HEK293 (cell line): ENCODE data around the gene ARHGAP21.

ENCODE experiments used
- CTCF ChIA-PET: fragments of 350-600 bp; formaldehyde crosslinking; extraction: SDS; loops from one replicate; lab custom pipeline; 2021; ENCODE audit warnings: antibody characterized with exemption; lab: Yijun Ruan, JAX
- POLR2A ChIA-PET: fragments of 300-600 bp; formaldehyde crosslinking; extraction: SDS; loops from one replicate; lab custom pipeline; 2020; ENCODE audit warnings: antibody characterized with exemption, inconsistent platforms; lab: Yijun Ruan, JAX
- H3K27ac ChIP-seq: fragments of 200-500 bp; sonication (Bioruptor generic); 2 replicates; pipeline ENCODE4 v1.5.1; 2014; ENCODE audit warnings: low read depth, low read length, control low read depth, inconsistent platforms; ENCODE audit errors: extremely low read depth
- H3K36me3 ChIP-seq, 2 experiments: fragments of 200-500 bp in 1 of 2; sonication (Bioruptor generic) in 1 of 2; 1 replicate in 1 of 2; 2 replicates in 1 of 2; pipeline ENCODE4 v1.5.1; 2014 to 2017; ENCODE audit warnings: inconsistent platforms in 2 of 2, low read length in 2 of 2; ENCODE audit not compliant: control insufficient read depth in 2 of 2, insufficient read depth in 1 of 2
- H3K4me1 ChIP-seq: fragments of 200-500 bp; sonication (Bioruptor generic); 2 replicates; pipeline ENCODE4 v1.5.1; 2014; ENCODE audit warnings: mild to moderate bottlenecking, low read length, inconsistent platforms; ENCODE audit not compliant: control insufficient read depth, insufficient read depth
- H3K4me3 ChIP-seq: 2 replicates; pipeline ENCODE4 v1.5.1; 2011; ENCODE audit warnings: low read depth, mild to moderate bottlenecking, control low read depth, low read length, moderate library complexity
- H3K9me3 ChIP-seq: fragments of 200-500 bp; sonication (Bioruptor generic); 2 replicates; pipeline ENCODE4 v1.5.1; 2014; ENCODE audit warnings: low read depth, low read length, inconsistent platforms; ENCODE audit not compliant: control insufficient read depth, insufficient read depth
- GLI2 ChIP-seq: fragments of 450-650 bp; formaldehyde crosslinking; IDR thresholded peaks from 2 replicates; pipeline ENCODE4; 2017; ENCODE audit warnings: missing biosample characterization, missing genetic modification characterization, low read depth, borderline replicate concordance
- GLIS2 ChIP-seq: fragments of 450-650 bp; formaldehyde crosslinking; IDR thresholded peaks from 2 replicates; pipeline ENCODE4 v1.5.1; 2016; ENCODE audit warnings: missing biosample characterization, missing genetic modification characterization
- KLF1 ChIP-seq: fragments of 450-650 bp; formaldehyde crosslinking; IDR thresholded peaks from 2 replicates; pipeline ENCODE4 v1.5.1; 2016; ENCODE audit warnings: missing biosample characterization, missing genetic modification characterization
- KLF10 ChIP-seq: fragments of 450-650 bp; IDR thresholded peaks from 2 replicates; pipeline ENCODE4 v1.5.1; 2018; ENCODE audit warnings: missing biosample characterization, mild to moderate bottlenecking, missing genetic modification characterization
- KLF16 ChIP-seq: fragments of 450-650 bp; formaldehyde crosslinking; IDR thresholded peaks from 2 replicates; pipeline ENCODE4 v1.5.1; 2017; ENCODE audit warnings: missing biosample characterization, missing genetic modification characterization
- KLF8 ChIP-seq: fragments of 450-650 bp; formaldehyde crosslinking; IDR thresholded peaks from 2 replicates; pipeline ENCODE4 v1.5.1; 2016; ENCODE audit warnings: missing biosample characterization, missing genetic modification characterization
- OSR2 ChIP-seq: fragments of 450-650 bp; formaldehyde crosslinking; IDR thresholded peaks from 2 replicates; pipeline ENCODE4 v1.5.1; 2016; ENCODE audit warnings: missing biosample characterization, missing genetic modification characterization
- PATZ1 ChIP-seq: fragments of 450-650 bp; formaldehyde crosslinking; IDR thresholded peaks from 2 replicates; pipeline ENCODE4 v1.5.1; 2016; ENCODE audit warnings: missing biosample characterization, missing genetic modification characterization
- SP2 ChIP-seq: fragments of 450-650 bp; formaldehyde crosslinking; IDR thresholded peaks from 2 replicates; pipeline ENCODE4 v1.5.1; 2016; ENCODE audit warnings: missing biosample characterization, missing genetic modification characterization
- SP3 ChIP-seq: fragments of 450-650 bp; formaldehyde crosslinking; IDR thresholded peaks from 2 replicates; pipeline ENCODE4 v1.5.1; 2016; ENCODE audit warnings: missing biosample characterization, missing genetic modification characterization
- ZBTB26 ChIP-seq: fragments of 450-650 bp; formaldehyde crosslinking; optimal IDR thresholded peaks from 2 replicates; pipeline ENCODE3; 2016; ENCODE audit warnings: missing biosample characterization, mild to moderate bottlenecking, missing genetic modification characterization
- ZBTB6 ChIP-seq: fragments of 450-650 bp; formaldehyde crosslinking; IDR thresholded peaks from 2 replicates; pipeline ENCODE4 v1.5.1; 2017; ENCODE audit warnings: missing biosample characterization, missing genetic modification characterization
- ZNF214 ChIP-seq: fragments of 450-650 bp; formaldehyde crosslinking; IDR thresholded peaks from 2 replicates; pipeline ENCODE4 v1.5.1; 2017; ENCODE audit warnings: missing biosample characterization, mild to moderate bottlenecking, missing genetic modification characterization, borderline replicate concordance
- ZNF335 ChIP-seq: fragments of 450-650 bp; formaldehyde crosslinking; conservative IDR thresholded peaks from 2 replicates; pipeline ENCODE4 v1.5.1; 2016; ENCODE audit warnings: missing biosample characterization, missing genetic modification characterization
- ZNF341 ChIP-seq: fragments of 450-650 bp; formaldehyde crosslinking; IDR thresholded peaks from 2 replicates; pipeline ENCODE4; 2016; ENCODE audit warnings: low read depth, missing biosample characterization, missing genetic modification characterization
- ZNF398 ChIP-seq: fragments of 450-650 bp; formaldehyde crosslinking; IDR thresholded peaks from 2 replicates; pipeline ENCODE4 v1.5.1; 2017; ENCODE audit warnings: missing biosample characterization, missing genetic modification characterization
- ZNF513 ChIP-seq: fragments of 450-650 bp; IDR thresholded peaks from 2 replicates; pipeline ENCODE4 v1.5.1; 2018; ENCODE audit warnings: missing biosample characterization, missing genetic modification characterization
- ZNF561 ChIP-seq: fragments of 450-650 bp; IDR thresholded peaks from 2 replicates; pipeline ENCODE4 v1.5.1; 2018; ENCODE audit warnings: missing biosample characterization, missing genetic modification characterization, borderline replicate concordance
- ZNF660 ChIP-seq: fragments of 450-650 bp; IDR thresholded peaks from 2 replicates; pipeline ENCODE4 v1.5.1; 2018; ENCODE audit warnings: missing biosample characterization, mild to moderate bottlenecking, missing genetic modification characterization
- ZSCAN23 ChIP-seq: fragments of 450-650 bp; formaldehyde crosslinking; IDR thresholded peaks from 2 replicates; pipeline ENCODE4 v1.5.1; 2016; ENCODE audit warnings: missing biosample characterization, missing genetic modification characterization

ARHGAP21 gene

GRCh38 chr10:24722676-24723385 lies 856 bp downstream of the ARHGAP21 start:
- peaks cover 4% of the 10 kb centered on the region for H3K4me1 ChIP-seq
- H3K36me3 ChIP-seq = peaks cover 0 to 12% of the 10 kb centered on the region in 2 experiments; a peak in 1 of 3 replicates
- peak overlapping the region; percentile 78 for H3K4me3 ChIP-seq
- H3K27ac ChIP-seq = peak overlapping the region; percentile 95
- CTCF ChIA-PET = interaction anchor here (0.6 to 1.4 kb wide), 6 partner anchors 10 to 359 kb away, joined by 3 to 6 read pairs (median 4); no protein-coding TSS in a partner anchor
- no peaks in the 10 kb centered on the region for H3K9me3 ChIP-seq
- TF ChIP-seq ZNF513 (tag by site-specific recombination) (no peak), OSR2 (tag by site-specific recombination) (no peak), ZNF335 (peak; percentile 69), ZNF398 (tag by site-specific recombination) (peak; percentile 27; the same call in 1 of the 2 replicates), ZBTB6 (tag by site-specific recombination) (peak; percentile 80), ZBTB26 (tag by site-specific recombination) (peak; percentile 78), KLF10 (tag by site-specific recombination) (0 out of 2 replicates have a peak, but pooled peaks have one; percentile 27), ZSCAN23 (tag by site-specific recombination) (no peak), GLI2 (tag by site-specific recombination) (no peak), KLF8 (peak; percentile 82), PATZ1 (peak; percentile 53; the same call in 1 of the 2 replicates), ZNF214 (no peak), KLF16 (tag by site-specific recombination) (0 out of 2 replicates have a peak, but pooled peaks have one; percentile 13), ZNF561 (tag by site-specific recombination) (peak; percentile 21; the same call in 1 of the 2 replicates), KLF1 (tag by site-specific recombination) (peak; percentile 65), SP3 (tag by site-specific recombination) (peak; percentile 76), ZNF341 (tag by site-specific recombination) (peak; percentile 49; the same call in 1 of the 2 replicates), SP2 (tag by site-specific recombination) (peak; percentile 75), GLIS2 (peak; percentile 69; the same call in 1 of the 2 replicates), ZNF660 (tag by site-specific recombination) (0 out of 2 replicates have a peak, but pooled peaks have one; percentile 27)
- TF ChIP-seq, all 188 proteins: peak for 15
- POLR2A ChIA-PET = interaction anchor here (1.3 to 1.4 kb wide), 2 partner anchors 52 to 80 kb away, joined by 3 to 7 read pairs; no protein-coding TSS in a partner anchor
